Choroid plexus epithelial cell (primary cell): ENCODE data around the gene GALE.

Source experiments
- DNase-seq: peaks from one replicate; pipeline ENCODE4 v3.0.0-alpha.2; 2010; ENCODE audit warnings: low read depth
- H3K4me3 ChIP-seq: 2 replicates; pipeline ENCODE4 v1.5.1; 2011; ENCODE audit warnings: low read depth, mild to moderate bottlenecking, control low read depth, low read length, moderate library complexity
- TF ChIP-seq, protein P1 (sequence below): conservative IDR thresholded peaks from 2 replicates; pipeline ENCODE4 v1.5.1; 2011; ENCODE audit warnings: low read depth, mild to moderate bottlenecking, control low read depth, inconsistent platforms, low read length, moderate library complexity

GALE gene

DNA sequence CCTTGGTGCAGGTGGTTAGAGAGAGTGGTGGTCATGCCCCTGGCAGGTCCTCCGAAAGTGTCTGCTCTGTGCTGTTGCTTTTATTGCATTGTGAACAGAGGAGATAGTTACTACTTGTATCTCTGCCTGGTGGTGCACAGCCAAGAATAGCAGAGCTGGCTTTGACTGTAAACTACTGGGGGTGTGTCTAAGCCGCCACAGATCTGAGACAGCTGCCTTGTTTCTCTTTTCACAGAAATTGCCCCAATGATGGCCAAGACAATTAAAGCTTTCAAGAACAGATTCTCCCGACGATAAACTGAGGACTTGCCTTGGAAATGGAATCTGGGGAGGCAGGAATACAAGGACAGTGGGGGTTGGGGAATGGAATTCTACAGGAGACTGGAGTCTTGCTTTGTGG lies 41.3 kb downstream of the GALE start:
- no peak overlapping the region for H3K4me3 ChIP-seq
- TF ChIP-seq, protein P1, sequence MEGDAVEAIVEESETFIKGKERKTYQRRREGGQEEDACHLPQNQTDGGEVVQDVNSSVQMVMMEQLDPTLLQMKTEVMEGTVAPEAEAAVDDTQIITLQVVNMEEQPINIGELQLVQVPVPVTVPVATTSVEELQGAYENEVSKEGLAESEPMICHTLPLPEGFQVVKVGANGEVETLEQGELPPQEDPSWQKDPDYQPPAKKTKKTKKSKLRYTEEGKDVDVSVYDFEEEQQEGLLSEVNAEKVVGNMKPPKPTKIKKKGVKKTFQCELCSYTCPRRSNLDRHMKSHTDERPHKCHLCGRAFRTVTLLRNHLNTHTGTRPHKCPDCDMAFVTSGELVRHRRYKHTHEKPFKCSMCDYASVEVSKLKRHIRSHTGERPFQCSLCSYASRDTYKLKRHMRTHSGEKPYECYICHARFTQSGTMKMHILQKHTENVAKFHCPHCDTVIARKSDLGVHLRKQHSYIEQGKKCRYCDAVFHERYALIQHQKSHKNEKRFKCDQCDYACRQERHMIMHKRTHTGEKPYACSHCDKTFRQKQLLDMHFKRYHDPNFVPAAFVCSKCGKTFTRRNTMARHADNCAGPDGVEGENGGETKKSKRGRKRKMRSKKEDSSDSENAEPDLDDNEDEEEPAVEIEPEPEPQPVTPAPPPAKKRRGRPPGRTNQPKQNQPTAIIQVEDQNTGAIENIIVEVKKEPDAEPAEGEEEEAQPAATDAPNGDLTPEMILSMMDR: no peak
- DNase-seq: peak; percentile 63

DNA sequence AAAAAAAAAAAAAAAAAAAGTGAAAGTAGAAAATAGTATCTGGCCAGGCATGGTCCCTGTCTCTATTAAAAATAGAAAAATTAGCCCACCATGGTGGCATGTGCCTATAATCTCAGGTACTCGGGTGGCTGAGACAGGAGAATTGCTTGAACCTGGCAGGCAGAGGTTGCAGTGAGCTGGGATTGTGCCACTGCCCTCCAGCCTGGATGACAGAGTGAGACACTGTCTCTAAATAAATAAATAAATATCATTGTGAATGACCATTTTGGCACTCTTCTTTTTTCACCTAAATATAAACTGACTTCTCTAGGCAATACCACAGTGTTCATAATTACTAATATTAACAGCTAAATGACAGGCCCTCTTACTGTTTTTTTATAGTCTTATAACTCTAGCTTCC lies 42.7 kb downstream of the GALE start:
- H3K4me3 ChIP-seq: no peak overlapping the region
- DNase-seq: no peak
- TF ChIP-seq, protein P1: no peak

DNA sequence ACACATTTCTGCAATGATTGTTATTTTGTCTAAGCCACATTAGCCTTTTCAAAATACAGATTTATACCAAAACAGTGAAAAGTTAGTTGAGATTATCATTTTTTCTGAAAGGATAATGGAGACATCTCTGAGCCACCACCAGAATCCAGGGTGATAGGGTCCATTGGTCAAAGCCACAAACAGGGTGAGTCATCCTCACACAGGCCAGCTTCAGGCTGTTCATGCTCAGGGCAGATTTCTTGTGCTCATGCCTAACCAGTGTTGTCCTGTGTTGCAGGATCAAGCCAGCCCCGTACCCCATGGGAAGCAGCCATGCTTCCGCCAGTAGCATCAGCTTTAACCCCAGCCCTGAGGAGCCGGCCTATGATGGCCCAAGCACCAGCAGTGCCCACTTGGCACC lies 43.9 kb downstream of the GALE start:
- TF ChIP-seq, protein P1: no peak
- DNase-seq: peak; percentile 88
- H3K4me3 ChIP-seq: no peak overlapping the region

DNA sequence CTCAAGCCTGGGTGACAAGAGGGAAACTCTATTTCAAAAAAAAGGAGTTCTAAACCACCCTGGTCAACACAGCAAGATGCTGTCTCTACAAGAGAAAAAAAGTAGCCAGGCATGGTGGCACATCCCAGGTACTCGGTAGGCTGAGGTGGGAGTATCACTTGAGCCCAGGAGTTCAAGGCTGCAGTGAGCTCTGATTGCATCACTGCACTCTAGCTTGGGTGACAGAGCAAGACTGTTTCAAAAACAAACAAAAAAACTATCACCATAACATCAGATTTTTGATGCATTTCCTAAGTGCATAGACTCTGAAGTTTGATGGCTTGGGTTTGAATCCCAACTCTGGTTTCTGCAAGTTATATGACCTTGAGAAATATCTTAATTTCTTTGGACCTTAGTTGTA lies 47.6 kb downstream of the GALE start:
- TF ChIP-seq, protein P1: no peak
- no peak for DNase-seq
- H3K4me3 ChIP-seq: no peak overlapping the region

DNA sequence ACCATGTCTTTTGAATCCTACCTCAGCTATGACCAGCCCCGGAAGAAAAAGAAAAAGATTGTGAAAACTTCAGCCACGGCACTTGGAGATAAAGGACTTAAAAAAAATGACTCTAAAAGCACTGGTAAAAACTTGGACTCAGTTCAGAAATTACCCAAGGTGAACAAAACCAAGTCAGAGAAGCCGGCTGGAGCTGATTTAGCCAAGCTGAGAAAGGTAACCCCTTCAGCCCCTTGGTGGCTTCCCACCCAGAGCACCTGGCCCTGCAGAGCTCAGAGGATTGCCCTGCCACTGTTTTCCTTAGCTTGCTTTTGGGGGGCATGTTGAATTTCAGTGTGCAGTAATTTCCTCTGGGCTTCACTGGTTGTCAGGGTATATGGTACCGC lies 48.7 kb downstream of the GALE start:
- TF ChIP-seq, protein P1: no peak
- no peak for DNase-seq
- no peak overlapping the region for H3K4me3 ChIP-seq

DNA sequence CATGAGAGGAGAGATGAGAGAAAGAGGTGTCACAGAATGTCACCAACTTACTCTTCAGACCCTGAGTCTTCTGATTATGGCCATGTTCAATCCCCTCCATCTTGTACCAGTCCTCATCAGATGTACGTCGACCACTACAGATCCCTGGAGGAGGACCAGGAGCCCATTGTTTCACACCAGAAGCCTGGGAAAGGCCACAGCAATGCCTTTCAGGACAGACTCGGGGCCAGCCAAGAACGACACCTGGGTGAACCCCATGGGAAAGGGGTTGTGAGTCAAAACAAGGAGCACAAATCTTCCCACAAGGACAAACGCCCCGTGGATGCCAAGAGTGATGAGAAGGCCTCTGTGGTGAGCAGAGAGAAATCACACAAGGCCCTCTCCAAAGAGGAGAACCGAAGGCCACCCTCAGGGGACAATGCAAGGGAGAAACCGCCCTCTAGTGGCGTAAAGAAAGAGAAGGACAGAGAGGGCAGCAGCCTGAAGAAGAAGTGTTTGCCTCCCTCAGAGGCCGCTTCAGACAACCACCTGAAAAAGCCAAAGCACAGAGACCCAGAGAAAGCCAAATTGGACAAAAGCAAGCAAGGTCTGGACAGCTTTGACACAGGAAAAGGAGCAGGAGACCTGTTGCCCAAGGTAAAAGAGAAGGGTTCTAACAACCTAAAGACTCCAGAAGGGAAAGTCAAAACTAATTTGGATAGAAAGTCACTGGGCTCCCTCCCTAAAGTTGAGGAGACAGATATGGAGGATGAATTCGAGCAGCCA lies 49.3 kb downstream of the GALE start:
- DNase-seq: peak; percentile 80
- no peak overlapping the region for H3K4me3 ChIP-seq
- TF ChIP-seq, protein P1: peak; percentile 84

DNA sequence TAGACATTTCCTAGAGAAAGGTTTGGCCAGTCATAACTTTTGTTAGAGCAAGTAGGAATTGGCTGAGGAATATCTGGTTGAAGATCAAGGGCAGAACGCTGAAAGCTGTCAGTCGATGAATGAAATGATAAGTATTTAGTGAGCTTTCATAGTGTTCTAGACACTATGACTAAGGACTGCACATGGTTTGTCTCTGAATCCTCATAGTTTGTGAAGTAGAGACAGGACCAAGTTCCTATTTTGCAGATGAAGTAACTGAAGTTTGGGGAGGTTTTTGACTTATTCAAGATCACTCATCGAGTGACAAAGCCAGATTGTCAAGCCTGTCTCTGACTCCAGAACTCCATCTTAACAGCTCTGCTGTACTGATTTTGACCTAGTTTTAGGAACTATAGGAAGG lies 52.5 kb downstream of the GALE start:
- DNase-seq: no peak
- H3K4me3 ChIP-seq: no peak overlapping the region
- TF ChIP-seq, protein P1: no peak
